ENCODE measurements around the gene SLC25A19. TPM values are rescaled to one million over a fixed set of nuclear protein-coding genes. Genes with fewer than 3 reads are reported as not detected.

Gene SLC25A19
- total and polyA plus RNA-seq, 9 of the 15 experiments (the other 6 are each of a cell fraction or from before 2014, with no cell fraction given), result 33.4 to 76.6 (median 55.3) TPM

DNA sequence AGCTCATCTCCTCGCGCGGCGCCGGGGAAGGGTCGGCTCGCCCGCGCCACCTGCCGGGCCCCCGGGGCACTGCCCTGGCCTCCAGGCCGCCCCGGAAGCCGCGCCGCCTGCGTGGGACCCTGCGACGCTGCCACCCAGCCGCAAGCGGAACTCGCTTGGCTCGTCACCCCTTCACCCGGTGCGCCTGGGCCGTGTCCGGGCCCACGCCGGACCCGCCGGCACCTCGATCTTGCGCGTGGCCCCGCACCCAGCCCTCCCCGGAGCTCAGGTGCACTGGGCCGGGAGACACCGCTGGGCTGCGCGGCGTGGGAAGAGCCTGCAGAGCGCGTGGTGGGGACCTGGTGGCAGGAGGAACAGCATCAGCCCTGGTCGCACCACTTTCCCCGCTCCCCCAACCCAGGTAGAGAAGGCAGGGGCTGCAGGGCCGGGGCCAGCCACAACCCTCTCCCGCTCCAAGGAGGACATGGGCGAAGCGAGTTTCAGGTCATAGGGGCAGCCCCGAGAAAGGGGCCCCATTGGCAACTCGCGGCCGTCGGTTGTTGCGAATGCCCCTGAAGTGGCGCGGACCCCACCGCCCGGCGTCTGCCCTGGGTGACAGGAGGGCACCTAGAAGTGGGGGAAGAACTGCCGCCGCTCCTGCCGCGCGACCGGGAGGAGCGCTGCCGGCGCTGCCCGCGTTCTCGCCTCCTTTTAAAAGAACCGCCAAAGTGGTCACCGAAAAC, 17.8 kb downstream of the SLC25A19 start (continued):
- TF ChIP-seq, protein P1, sequence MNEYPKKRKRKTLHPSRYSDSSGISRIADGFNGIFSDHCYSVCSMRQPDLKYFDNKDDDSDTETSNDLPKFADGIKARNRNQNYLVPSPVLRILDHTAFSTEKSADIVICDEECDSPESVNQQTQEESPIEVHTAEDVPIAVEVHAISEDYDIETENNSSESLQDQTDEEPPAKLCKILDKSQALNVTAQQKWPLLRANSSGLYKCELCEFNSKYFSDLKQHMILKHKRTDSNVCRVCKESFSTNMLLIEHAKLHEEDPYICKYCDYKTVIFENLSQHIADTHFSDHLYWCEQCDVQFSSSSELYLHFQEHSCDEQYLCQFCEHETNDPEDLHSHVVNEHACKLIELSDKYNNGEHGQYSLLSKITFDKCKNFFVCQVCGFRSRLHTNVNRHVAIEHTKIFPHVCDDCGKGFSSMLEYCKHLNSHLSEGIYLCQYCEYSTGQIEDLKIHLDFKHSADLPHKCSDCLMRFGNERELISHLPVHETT (CRISPR knock-in tag; conservative IDR thresholded peaks at IDR 0.05 in 1 of 2, IDR thresholded peaks at IDR 0.05 in 1 of 2), result peak in 1 of 2 experiments; percentile 90; a peak in 2 of 4 replicates
- TF ChIP-seq CBFB (CRISPR knock-in tag; IDR thresholded peaks at IDR 0.05), result no peak
- no peak for TF ChIP-seq PML (IDR thresholded peaks at IDR 0.05; ENCODE audit: low read length)
- TF ChIP-seq ZNF695 (CRISPR knock-in tag; IDR thresholded peaks at IDR 0.05), result no peak
- no peak for TF ChIP-seq ZKSCAN1 (IDR thresholded peaks at IDR 0.05; ENCODE audit: low read depth, low read length)
- TF ChIP-seq NONO (IDR thresholded peaks at IDR 0.05; ENCODE audit: low read depth in 2 of 2, low read length in 1 of 2), result peak in 1 of 2 experiments; percentile 79; a peak in 2 of 4 replicates
- no peak for TF ChIP-seq ZNF407 (IDR thresholded peaks at IDR 0.05; ENCODE audit: low read depth)
- TF ChIP-seq MIER1 (IDR thresholded peaks at IDR 0.05; ENCODE audit: low read depth), result no peak
- TF ChIP-seq ZNF436 (CRISPR knock-in tag; IDR thresholded peaks at IDR 0.05), result no peak
- TF ChIP-seq SIN3A (IDR thresholded peaks at IDR 0.05; ENCODE audit: borderline replicate concordance in 2 of 2, control insufficient read depth in 1 of 2, low read depth in 2 of 2, low read length in 2 of 2), result peak in 1 of 2 experiments; percentile 87; a peak in 3 of 4 replicates
- TF ChIP-seq, protein P2, sequence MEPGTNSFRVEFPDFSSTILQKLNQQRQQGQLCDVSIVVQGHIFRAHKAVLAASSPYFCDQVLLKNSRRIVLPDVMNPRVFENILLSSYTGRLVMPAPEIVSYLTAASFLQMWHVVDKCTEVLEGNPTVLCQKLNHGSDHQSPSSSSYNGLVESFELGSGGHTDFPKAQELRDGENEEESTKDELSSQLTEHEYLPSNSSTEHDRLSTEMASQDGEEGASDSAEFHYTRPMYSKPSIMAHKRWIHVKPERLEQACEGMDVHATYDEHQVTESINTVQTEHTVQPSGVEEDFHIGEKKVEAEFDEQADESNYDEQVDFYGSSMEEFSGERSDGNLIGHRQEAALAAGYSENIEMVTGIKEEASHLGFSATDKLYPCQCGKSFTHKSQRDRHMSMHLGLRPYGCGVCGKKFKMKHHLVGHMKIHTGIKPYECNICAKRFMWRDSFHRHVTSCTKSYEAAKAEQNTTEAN (CRISPR knock-in tag; IDR thresholded peaks at IDR 0.05), result no peak
- TF ChIP-seq HMBOX1 (IDR thresholded peaks at IDR 0.05), result no peak
- no peak for TF ChIP-seq CCAR2 (IDR thresholded peaks at IDR 0.05; ENCODE audit: low read depth, low read length)
- no peak for TF ChIP-seq SNRNP70 (optimal IDR thresholded peaks at IDR 0.05; ENCODE audit: low read depth, low read length)
- no peak for TF ChIP-seq CSDE1 (IDR thresholded peaks at IDR 0.05)
- peak; percentile 56; the same call in 1 of the 2 replicates for TF ChIP-seq ZNF24 (IDR thresholded peaks at IDR 0.05)
